EL (cell line): ENCODE data around the gene AP2M1.

Source experiments
- DNase-seq: peaks from one replicate; pipeline ENCODE4 v3.0.0-alpha.2; 2016

The AP2M1 gene

DNA sequence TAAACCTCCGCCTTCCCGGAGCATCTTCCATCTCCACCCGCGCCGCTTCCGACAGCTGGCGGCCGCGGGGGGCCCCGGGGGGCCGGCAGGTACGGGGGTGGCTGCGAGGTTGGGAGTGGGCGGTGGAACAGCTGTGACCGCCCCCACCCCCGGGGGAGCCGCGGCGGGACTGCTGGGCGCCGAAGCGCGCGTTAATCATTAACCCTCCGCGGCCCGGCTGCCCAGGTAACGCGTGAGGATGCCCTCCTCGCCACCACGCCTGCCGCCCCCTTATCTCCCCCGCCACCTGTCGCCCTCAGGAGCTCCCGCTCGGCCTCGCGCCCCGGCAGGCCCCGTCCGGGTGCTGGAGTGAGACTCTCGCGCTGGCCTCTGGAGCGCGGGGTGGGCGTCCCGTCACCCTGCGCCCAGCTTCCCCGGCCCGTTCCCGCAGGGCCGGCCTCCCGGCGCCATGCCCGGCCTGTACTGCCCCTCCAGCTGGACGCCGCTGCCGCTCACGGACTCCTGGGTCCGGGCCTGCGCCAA is 55.5 kb downstream of the AP2M1 start:
- no peak for DNase-seq

DNA sequence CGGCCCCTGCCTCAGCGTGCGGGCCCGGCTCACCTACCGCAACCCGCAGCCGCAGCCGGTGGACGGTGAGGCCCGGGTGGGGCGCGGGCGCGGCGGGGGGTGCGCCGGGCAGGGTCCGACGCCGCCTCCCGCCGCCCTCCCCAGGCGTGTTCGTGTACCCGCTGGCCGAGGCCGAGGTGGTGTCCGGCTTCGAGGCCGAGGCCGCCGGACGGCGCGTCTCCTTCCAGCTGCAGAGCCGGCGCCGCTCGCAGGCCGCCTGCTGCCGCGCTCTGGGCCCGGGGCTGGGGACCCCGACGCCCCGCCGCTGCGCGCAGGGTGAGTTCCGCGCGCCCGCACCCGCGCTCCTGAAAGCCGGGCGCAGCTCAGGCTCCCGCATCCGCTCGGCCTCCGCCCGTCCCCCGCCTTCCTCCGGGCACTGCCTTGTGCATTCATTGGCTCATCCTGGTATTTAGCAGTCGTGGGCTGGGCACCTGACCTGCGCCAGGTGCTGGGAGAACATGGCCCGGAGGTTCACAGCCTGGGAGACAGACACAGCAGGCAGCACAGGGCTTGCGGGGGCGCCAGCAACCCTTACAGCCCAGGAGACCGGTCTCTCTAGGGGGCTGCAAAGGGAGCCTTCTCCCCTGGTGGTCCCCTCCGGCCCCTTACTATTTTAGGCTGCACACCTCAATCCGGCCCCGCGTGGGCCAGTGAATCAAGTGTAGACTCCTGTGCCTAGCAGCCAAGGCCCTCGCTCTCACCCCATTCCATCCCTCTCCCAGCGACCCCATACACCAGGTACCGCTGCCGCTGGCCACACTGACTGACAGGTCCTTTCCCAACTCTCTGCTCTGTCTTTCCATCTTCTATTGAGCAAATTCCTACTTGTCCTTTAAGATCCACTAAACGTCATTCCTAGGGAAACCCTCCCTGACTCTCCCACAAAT is 56.2 kb downstream of the AP2M1 start:
- no peak for DNase-seq

DNA sequence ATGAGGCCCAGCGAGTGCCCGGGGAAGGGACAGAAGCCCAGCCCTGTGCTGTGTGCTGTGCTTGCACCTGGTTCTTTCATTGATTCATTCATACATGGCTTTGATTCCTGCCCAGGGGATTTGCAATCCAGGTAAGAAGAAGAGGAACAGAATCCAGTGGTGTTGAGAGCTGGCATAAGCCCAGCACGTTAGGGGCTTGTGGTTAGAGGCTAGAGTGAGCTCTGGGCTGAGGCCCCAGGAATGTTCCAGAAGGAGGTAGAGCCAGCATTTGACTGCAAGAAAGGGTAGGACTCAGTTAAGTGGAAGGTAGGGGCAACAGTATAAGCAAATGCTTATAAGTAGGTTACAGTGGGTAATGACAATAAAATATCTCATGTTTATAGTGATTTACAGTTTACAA is 57.0 kb downstream of the AP2M1 start:
- no peak for DNase-seq

DNA sequence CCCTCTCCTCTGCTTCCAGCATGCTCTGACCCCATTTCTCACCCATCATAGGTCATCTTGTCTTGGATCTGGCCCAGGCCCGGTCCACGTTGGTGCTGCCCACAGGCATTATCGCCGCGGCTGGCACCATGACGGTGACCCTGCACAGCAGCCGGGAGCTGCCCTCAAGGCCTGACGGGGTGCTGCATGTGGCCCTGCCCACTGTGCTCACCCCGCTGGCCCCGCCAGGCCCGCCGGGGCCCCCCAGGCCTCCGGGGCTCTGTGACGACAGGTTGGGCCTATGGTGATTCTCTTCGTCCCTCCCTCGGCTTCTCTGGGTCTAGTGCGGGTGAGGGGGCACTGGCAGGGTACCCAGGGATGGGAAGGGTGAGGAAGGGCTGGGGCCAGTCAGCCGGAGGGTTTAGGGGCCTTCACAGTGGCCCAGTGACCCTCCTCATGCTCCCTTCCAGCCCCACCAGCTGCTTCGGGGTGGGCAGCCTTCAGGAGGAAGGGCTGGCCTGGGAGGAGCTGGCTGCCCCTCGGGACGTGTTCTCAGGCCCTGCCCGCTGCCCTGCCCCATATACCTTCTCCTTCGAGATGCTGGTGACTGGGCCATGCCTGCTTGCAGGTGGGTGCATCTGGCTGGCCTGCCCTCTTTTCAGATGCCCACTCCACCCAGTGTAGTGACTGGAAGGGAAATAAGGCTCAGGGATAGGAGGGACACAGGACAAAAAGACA is 58.6 kb downstream of the AP2M1 start:
- DNase-seq, result no peak
